HepG2 (cell line): ENCODE results near the gene RUSF1. TPM values are rescaled to one million over a fixed set of nuclear protein-coding genes. Genes with fewer than 3 reads are reported as not detected.

Experiments used
- ADNP ChIP-seq: sonication (generic); formaldehyde crosslinking; IDR thresholded peaks from 2 replicates; pipeline ENCODE4 v1.4.0; 2020; ENCODE audit warnings: missing genetic modification reagents
- ARNTL ChIP-seq: sonication (generic); formaldehyde crosslinking; IDR thresholded peaks from 2 replicates; pipeline ENCODE4 v1.4.0; 2020; ENCODE audit warnings: mild to moderate bottlenecking, missing genetic modification reagents
- CC2D1A ChIP-seq: sonication (generic); formaldehyde crosslinking; IDR thresholded peaks from 2 replicates; pipeline ENCODE4 v1.8.1; 2023; ENCODE audit warnings: mild to moderate bottlenecking, missing genetic modification reagents
- IKZF4 ChIP-seq: sonication (generic); formaldehyde crosslinking; IDR thresholded peaks from 2 replicates; pipeline ENCODE4 v1.5.1; 2020; ENCODE audit warnings: borderline replicate concordance, mild to moderate bottlenecking, low read depth, missing genetic modification reagents; ENCODE audit errors: not compliant biosample characterization
- IRF2 ChIP-seq: IDR thresholded peaks from 2 replicates; pipeline ENCODE4 v1.6.1; 2018; ENCODE audit warnings: missing genetic modification reagents, missing compliant biosample characterization
- ONECUT2 ChIP-seq: sonication (generic); formaldehyde crosslinking; IDR thresholded peaks from 2 replicates; pipeline ENCODE4 v1.4.0; 2020; ENCODE audit warnings: missing genetic modification reagents
- PCBP1 ChIP-seq: fragments of 200-400 bp; formaldehyde crosslinking; IDR thresholded peaks from 2 replicates; pipeline ENCODE4 v1.6.1; 2017; ENCODE audit warnings: mild to moderate bottlenecking, low read depth, low read length, borderline replicate concordance
- REPIN1 ChIP-seq: sonication (generic); formaldehyde crosslinking; IDR thresholded peaks from 2 replicates; pipeline ENCODE4 v1.8.0; 2022; ENCODE audit warnings: missing genetic modification reagents, low read depth, mild to moderate bottlenecking, borderline replicate concordance
- ZBTB7B ChIP-seq: sonication (generic); formaldehyde crosslinking; IDR thresholded peaks from 2 replicates; pipeline ENCODE4 v1.4.0; 2020; ENCODE audit warnings: missing genetic modification reagents
- ZNF367 ChIP-seq: sonication (generic); formaldehyde crosslinking; IDR thresholded peaks from 2 replicates; pipeline ENCODE4 v1.4.0; 2020; ENCODE audit warnings: missing genetic modification reagents, borderline replicate concordance
- ZNF563 ChIP-seq: sonication (generic); formaldehyde crosslinking; IDR thresholded peaks from 2 replicates; pipeline ENCODE4 v1.8.0; 2022; ENCODE audit warnings: mild to moderate bottlenecking, moderate library complexity, missing genetic modification reagents
- ZNF749 ChIP-seq: sonication (generic); formaldehyde crosslinking; IDR thresholded peaks from 2 replicates; pipeline ENCODE4 v1.8.0; 2022; ENCODE audit warnings: mild to moderate bottlenecking, missing genetic modification reagents, moderate library complexity, borderline replicate concordance
- polyA plus RNA-seq, 8 experiments: library from polyadenylated mRNA; depleted of rRNA in 3 of 8; stranded (reverse) in 7 of 8; unstranded in 1 of 8; fragments of >200 nt; fragmentation: Illumina TruSeq in 4 of 8; extraction: Trizol in 4 of 8; gene quantifications; 2 replicates each; pipeline versions ENCODE4 v1.2.1 to v1.2.3, GENCODE V29; 2011 to 2016; ENCODE audit warnings: low read depth in 4 of 8, missing spikeins in 1 of 8, mixed read lengths in 1 of 8; ENCODE audit not compliant: insufficient read depth in 1 of 8
- total RNA-seq, 5 experiments: library from RNA; depleted of rRNA; stranded (reverse); fragments of >200 nt; fragmentation: Illumina TruSeq; extraction: Trizol; gene quantifications; 2 replicates each; pipeline ENCODE4 v1.2.3, GENCODE V29; 2016; ENCODE audit warnings: low read depth in 1 of 5
- TF ChIP-seq, protein P1 (sequence below): sonication (generic); formaldehyde crosslinking; IDR thresholded peaks from 2 replicates; pipeline ENCODE4 v1.5.1; 2020; ENCODE audit warnings: missing genetic modification reagents, mild to moderate bottlenecking, borderline replicate concordance
- TF ChIP-seq, protein P2 (sequence below): sonication (generic); formaldehyde crosslinking; IDR thresholded peaks from 2 replicates; pipeline ENCODE4 v1.8.0; 2022; ENCODE audit warnings: mild to moderate bottlenecking, missing genetic modification reagents
- TF ChIP-seq, protein P3 (sequence below): sonication (generic); formaldehyde crosslinking; IDR thresholded peaks from 2 replicates; pipeline ENCODE4 v1.5.0; 2020; ENCODE audit warnings: missing genetic modification reagents, mild to moderate bottlenecking, borderline replicate concordance
- TF ChIP-seq, protein P4 (sequence below): sonication (generic); formaldehyde crosslinking; conservative IDR thresholded peaks from 2 replicates; pipeline ENCODE4 v1.8.0; 2022; ENCODE audit warnings: mild to moderate bottlenecking, moderate library complexity, missing genetic modification reagents
- TF ChIP-seq, protein P5 (sequence below): sonication (generic); formaldehyde crosslinking; IDR thresholded peaks from 2 replicates; pipeline ENCODE4 v1.5.0; 2020; ENCODE audit warnings: mild to moderate bottlenecking, missing genetic modification reagents, borderline replicate concordance
- TF ChIP-seq, protein P6 (sequence below): sonication (generic); formaldehyde crosslinking; IDR thresholded peaks from 2 replicates; pipeline ENCODE4 v1.8.0; 2022; ENCODE audit warnings: mild to moderate bottlenecking, missing genetic modification reagents, borderline replicate concordance

RUSF1 gene
- total and polyA plus RNA-seq, 2 of the 13 experiments (the other 11 are each of a cell fraction or from before 2014, with no cell fraction given), result 40.8 to 50.2 TPM

DNA sequence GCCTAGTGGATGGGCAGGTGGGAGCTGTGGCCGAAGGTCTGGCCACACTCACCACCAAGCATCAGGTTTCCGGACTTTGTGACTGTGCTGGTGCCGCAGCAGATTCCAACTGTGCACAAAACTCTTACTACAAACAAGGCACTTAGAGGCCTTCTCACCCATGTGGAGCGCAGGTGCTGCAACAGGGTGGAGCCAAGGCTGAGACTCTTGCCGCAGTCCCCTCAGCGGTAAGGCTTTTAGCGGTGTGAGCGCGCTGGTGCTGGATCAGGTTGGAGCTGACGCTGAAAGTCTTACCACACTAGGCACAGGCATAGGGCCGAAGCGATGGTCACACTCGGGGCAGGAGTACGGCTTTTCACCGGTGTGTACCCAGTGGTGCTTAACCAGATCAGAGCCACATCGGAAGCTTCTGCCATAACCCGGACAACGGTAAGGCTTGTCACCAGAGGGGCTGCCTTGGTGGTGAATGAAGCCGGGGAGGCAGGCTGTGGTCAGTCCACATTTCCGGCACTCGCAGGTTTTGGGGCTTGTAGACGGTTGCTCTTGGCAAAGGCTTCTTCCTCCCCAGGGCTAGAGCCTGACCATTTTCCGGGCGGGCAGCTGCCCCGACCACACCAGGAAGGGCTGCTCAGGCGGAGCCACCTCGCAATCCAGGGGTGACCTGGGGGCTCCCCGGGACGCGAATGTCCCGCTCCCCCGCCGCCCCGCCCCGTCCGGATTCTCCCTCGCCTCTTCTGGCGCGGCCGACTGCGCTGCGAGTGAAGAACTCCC, 49.9 kb downstream of the RUSF1 start (continued):
- TF ChIP-seq IRF2 (CRISPR knock-in tag), result peak; percentile 84
- no peak for TF ChIP-seq PCBP1
- TF ChIP-seq, protein P1, sequence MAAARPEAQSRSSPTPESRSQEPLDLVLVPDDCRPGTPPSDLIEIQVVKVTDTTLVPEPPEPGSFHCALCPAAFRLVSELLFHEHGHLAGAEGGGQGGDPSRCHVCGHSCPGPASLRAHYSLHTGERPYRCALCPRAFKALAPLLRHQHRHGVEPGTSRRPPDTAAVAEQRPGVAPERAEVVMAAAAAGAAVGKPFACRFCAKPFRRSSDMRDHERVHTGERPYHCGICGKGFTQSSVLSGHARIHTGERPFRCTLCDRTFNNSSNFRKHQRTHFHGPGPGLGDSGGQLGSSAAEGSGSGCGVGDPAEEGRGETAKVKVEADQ (CRISPR knock-in tag), result peak; percentile 94
- TF ChIP-seq ARNTL (CRISPR knock-in tag), result peak; percentile 62; the same call in 1 of the 2 replicates
- TF ChIP-seq IKZF4, result peak; percentile 80
- TF ChIP-seq ZBTB7B (CRISPR knock-in tag), result peak; percentile 81
- no peak for TF ChIP-seq CC2D1A (CRISPR knock-in tag)
- peak; percentile 78; the same call in 1 of the 2 replicates for TF ChIP-seq ZNF563
- TF ChIP-seq, protein P2, sequence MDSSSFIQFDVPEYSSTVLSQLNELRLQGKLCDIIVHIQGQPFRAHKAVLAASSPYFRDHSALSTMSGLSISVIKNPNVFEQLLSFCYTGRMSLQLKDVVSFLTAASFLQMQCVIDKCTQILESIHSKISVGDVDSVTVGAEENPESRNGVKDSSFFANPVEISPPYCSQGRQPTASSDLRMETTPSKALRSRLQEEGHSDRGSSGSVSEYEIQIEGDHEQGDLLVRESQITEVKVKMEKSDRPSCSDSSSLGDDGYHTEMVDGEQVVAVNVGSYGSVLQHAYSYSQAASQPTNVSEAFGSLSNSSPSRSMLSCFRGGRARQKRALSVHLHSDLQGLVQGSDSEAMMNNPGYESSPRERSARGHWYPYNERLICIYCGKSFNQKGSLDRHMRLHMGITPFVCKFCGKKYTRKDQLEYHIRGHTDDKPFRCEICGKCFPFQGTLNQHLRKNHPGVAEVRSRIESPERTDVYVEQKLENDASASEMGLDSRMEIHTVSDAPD (CRISPR knock-in tag), result peak; percentile 98; the same call in 1 of the 2 replicates
- TF ChIP-seq, protein P3, sequence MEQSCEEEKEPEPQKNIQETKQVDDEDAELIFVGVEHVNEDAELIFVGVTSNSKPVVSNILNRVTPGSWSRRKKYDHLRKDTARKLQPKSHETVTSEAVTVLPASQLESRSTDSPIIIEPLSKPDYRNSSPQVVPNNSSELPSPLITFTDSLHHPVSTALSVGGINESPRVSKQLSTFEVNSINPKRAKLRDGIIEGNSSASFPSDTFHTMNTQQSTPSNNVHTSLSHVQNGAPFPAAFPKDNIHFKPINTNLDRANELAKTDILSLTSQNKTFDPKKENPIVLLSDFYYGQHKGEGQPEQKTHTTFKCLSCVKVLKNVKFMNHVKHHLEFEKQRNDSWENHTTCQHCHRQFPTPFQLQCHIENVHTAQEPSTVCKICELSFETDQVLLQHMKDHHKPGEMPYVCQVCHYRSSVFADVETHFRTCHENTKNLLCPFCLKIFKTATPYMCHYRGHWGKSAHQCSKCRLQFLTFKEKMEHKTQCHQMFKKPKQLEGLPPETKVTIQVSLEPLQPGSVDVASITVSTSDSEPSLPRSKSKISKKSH (CRISPR knock-in tag), result peak; percentile 96
- TF ChIP-seq, protein P4, sequence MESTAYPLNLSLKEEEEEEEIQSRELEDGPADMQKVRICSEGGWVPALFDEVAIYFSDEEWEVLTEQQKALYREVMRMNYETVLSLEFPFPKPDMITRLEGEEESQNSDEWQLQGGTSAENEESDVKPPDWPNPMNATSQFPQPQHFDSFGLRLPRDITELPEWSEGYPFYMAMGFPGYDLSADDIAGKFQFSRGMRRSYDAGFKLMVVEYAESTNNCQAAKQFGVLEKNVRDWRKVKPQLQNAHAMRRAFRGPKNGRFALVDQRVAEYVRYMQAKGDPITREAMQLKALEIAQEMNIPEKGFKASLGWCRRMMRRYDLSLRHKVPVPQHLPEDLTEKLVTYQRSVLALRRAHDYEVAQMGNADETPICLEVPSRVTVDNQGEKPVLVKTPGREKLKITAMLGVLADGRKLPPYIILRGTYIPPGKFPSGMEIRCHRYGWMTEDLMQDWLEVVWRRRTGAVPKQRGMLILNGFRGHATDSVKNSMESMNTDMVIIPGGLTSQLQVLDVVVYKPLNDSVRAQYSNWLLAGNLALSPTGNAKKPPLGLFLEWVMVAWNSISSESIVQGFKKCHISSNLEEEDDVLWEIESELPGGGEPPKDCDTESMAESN (CRISPR knock-in tag), result peak; percentile 91
- peak; percentile 98 for TF ChIP-seq REPIN1 (CRISPR knock-in tag)
- TF ChIP-seq, protein P5, sequence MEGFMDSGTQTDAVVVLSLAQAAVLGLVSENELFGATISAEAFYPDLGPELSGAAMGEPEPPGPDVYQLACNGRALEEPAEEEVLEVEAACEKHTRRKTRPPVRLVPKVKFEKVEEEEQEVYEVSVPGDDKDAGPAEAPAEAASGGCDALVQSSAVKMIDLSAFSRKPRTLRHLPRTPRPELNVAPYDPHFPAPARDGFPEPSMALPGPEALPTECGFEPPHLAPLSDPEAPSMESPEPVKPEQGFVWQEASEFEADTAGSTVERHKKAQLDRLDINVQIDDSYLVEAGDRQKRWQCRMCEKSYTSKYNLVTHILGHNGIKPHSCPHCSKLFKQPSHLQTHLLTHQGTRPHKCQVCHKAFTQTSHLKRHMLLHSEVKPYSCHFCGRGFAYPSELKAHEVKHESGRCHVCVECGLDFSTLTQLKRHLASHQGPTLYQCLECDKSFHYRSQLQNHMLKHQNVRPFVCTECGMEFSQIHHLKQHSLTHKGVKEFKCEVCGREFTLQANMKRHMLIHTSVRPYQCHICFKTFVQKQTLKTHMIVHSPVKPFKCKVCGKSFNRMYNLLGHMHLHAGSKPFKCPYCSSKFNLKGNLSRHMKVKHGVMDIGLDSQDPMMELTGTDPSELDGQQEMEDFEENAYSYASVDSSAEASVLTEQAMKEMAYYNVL, result peak; percentile 82
- peak; percentile 92 for TF ChIP-seq ZNF749
- TF ChIP-seq ZNF367, result 0 out of 2 replicates have a peak, but pooled peaks have one; percentile 15
- no peak; the same call in 1 of the 2 replicates for TF ChIP-seq ONECUT2 (CRISPR knock-in tag)
- no peak for TF ChIP-seq ADNP (CRISPR knock-in tag)
- TF ChIP-seq, protein P6, sequence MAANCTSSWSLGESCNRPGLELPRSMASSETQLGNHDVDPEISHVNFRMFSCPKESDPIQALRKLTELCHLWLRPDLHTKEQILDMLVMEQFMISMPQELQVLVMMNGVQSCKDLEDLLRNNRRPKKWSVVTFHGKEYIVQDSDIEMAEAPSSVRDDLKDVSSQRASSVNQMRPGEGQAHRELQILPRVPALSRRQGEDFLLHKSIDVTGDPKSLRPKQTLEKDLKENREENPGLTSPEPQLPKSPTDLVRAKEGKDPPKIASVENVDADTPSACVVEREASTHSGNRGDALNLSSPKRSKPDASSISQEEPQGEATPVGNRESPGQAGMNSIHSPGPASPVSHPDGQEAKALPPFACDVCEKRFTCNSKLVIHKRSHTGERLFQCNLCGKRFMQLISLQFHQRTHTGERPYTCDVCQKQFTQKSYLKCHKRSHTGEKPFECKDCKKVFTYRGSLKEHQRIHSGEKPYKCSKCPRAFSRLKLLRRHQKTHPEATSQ (CRISPR knock-in tag), result peak; percentile 91; the same call in 1 of the 2 replicates
